HG03575 (cell line): ENCODE results near the gene UNC79.

Experiments used
- ATAC-seq: cut with Tn5 transposase; IDR thresholded peaks from one replicate; pipeline ENCODE4 v1.9.1; 2021; ENCODE audit not compliant: unreplicated experiment, insufficient number of reproducible peaks, low FRiP score; ENCODE audit errors: extremely low read depth

The UNC79 gene

GRCh38 chr14:93757206-93757605 is 326.5 kb downstream of the UNC79 start:
- no peak for ATAC-seq
